K562 (cell line): ENCODE data around the gene CFD. TPM values are rescaled to one million over a fixed set of nuclear protein-coding genes. Genes with fewer than 3 reads are reported as not detected.

Experiments
- ATAC-seq: fragments of 200-7000 bp; cut with Tn5 transposase; 3 replicates; pipeline ENCODE4 v1.9.1; 2020; ENCODE audit warnings: moderate library complexity
- BruUV-seq: library from RNA; stranded (reverse); fragments of 400-500 nt; replicated peaks from 2 replicates; lab custom pipeline; 2021; lab: Mats Ljungman, UMichigan
- CTCF ChIA-PET: fragments of 300-600 bp; formaldehyde crosslinking; extraction: SDS; loops from one replicate; lab custom pipeline; 2021; ENCODE audit warnings: low intra/inter-chr PET ratio; lab: Yijun Ruan, JAX
- POLR2A ChIA-PET: fragments of 300-600, 350-650 bp; sonication (Branson Sonifier 250); formaldehyde crosslinking; extraction: SDS; loops from one replicate; lab custom pipeline; 2021; ENCODE audit warnings: antibody characterized with exemption, inconsistent platforms; lab: Yijun Ruan, JAX
- DNase-seq, 4 experiments: peaks; one replicate each; pipeline versions ENCODE4 v3.0.0 to v3.0.0-alpha.2; 2011 to 2018; ENCODE audit warnings: low spot score in 3 of 4, mixed read lengths in 3 of 4; ENCODE audit errors: extremely low read depth in 1 of 4
- FAIRE-seq: peaks from 2 replicates; lab custom pipeline; 2011; peaks lifted over from hg19 to GRCh38; lab: Jason Lieb, UNC
- H2AFZ ChIP-seq: 2 replicates; pipeline ENCODE4 v1.6.0; 2011; ENCODE audit warnings: low read depth, low read length, control low read depth, inconsistent platforms
- H3K27ac ChIP-seq: fragments of 200-600 bp; 3 replicates; pipeline ENCODE4 v1.8.0; 2011; ENCODE audit warnings: low read depth, mild to moderate bottlenecking, control low read depth, inconsistent platforms, low read length, moderate library complexity, mixed read lengths; ENCODE audit errors: extremely low read depth
- H3K27me3 ChIP-seq, 2 experiments: fragments of 300-600 bp in 1 of 2; 2 replicates in 1 of 2; 3 replicates in 1 of 2; pipeline versions ENCODE4 v1.6.0 to v1.8.0; 2011; ENCODE audit warnings: inconsistent platforms in 2 of 2, low read length in 2 of 2, mild to moderate bottlenecking in 1 of 2, mixed read lengths in 1 of 2, moderate library complexity in 1 of 2; ENCODE audit not compliant: control insufficient read depth in 2 of 2, insufficient read depth in 2 of 2
- H3K36me3 ChIP-seq: fragments of 300-600 bp; 3 replicates; pipeline ENCODE4 v1.8.0; 2011; ENCODE audit warnings: mild to moderate bottlenecking, low read length, inconsistent platforms; ENCODE audit not compliant: control insufficient read depth, insufficient read depth
- H3K4me1 ChIP-seq, 2 experiments: fragments of 200-600 bp in 1 of 2; replicated peaks in 1 of 2; 2 replicates in 1 of 2; 3 replicates in 1 of 2; pipeline versions ENCODE4 v1.5.1 to v1.8.0; 2011; ENCODE audit warnings: inconsistent platforms in 2 of 2, low read length in 2 of 2, mild to moderate bottlenecking in 1 of 2, mixed read lengths in 1 of 2, moderate library complexity in 1 of 2; ENCODE audit not compliant: control insufficient read depth in 2 of 2, insufficient read depth in 2 of 2
- H3K4me2 ChIP-seq: 2 replicates; pipeline ENCODE4 v1.6.1; 2011; ENCODE audit warnings: low read length, control low read depth, inconsistent platforms, mixed read lengths; ENCODE audit not compliant: insufficient read depth
- H3K4me3 ChIP-seq: fragments of 200-600 bp; sonication (generic), shearing (Covaris generic); 2 replicates; pipeline ENCODE4 v1.5.1; 2016; ENCODE audit warnings: control low read depth, inconsistent platforms
- H3K79me2 ChIP-seq: fragments of 200-600 bp; 3 replicates; pipeline ENCODE4 v1.8.0; 2011; ENCODE audit warnings: low read length, inconsistent platforms; ENCODE audit not compliant: control insufficient read depth, insufficient read depth
- H3K9ac ChIP-seq, 2 experiments: 2 replicates each; pipeline versions ENCODE4 v1.6.0 to v1.6.1; 2011; ENCODE audit warnings: low read depth in 2 of 2, low read length in 2 of 2, control low read depth in 1 of 2, inconsistent platforms in 1 of 2, mild to moderate bottlenecking in 1 of 2, mixed read lengths in 1 of 2; ENCODE audit not compliant: insufficient read depth in 1 of 2
- H3K9me1 ChIP-seq: one replicate; pipeline ENCODE4 v1.6.0; 2011; ENCODE audit warnings: inconsistent platforms, mild to moderate bottlenecking, low read length, moderate library complexity; ENCODE audit not compliant: control insufficient read depth, insufficient read depth
- H3K9me3 ChIP-seq: replicated peaks from 2 replicates; pipeline ENCODE4 v1.5.1; 2011; ENCODE audit warnings: low read depth, low read length, inconsistent platforms; ENCODE audit not compliant: control insufficient read depth, insufficient read depth
- H4K20me1 ChIP-seq: replicated peaks from 2 replicates; pipeline ENCODE4 v1.6.1; 2011; ENCODE audit warnings: low read length, inconsistent platforms, mixed read lengths; ENCODE audit not compliant: control insufficient read depth, insufficient read depth
- BCOR ChIP-seq: fragments of 450-650 bp; IDR thresholded peaks from 2 replicates; pipeline ENCODE4 v1.6.1; 2016
- CEBPZ ChIP-seq: fragments of 150-350 bp; IDR thresholded peaks from 2 replicates; pipeline ENCODE4 v1.6.1; 2014; ENCODE audit warnings: low read depth, mild to moderate bottlenecking, low read length, borderline replicate concordance
- DACH1 ChIP-seq: fragments of 450-650 bp; IDR thresholded peaks from 2 replicates; pipeline ENCODE4 v1.6.1; 2018; ENCODE audit not compliant: partially characterized antibody
- KLF16 ChIP-seq: IDR thresholded peaks from 2 replicates; pipeline ENCODE4 v1.6.1; 2016; ENCODE audit warnings: antibody characterized with exemption
- MBD1 ChIP-seq: fragments of 250-450 bp; sonication (Bioruptor Pico); IDR thresholded peaks from 2 replicates; pipeline ENCODE4 v1.8.0; 2022; ENCODE audit warnings: inconsistent platforms
- NCOA1 ChIP-seq: fragments of 450-650 bp; IDR thresholded peaks from 2 replicates; pipeline ENCODE4 v1.6.1; 2016; ENCODE audit warnings: low read depth
- ZBTB11 ChIP-seq, 3 experiments: fragments of 200-800 bp in 1 of 3; fragments of 250-450 bp in 1 of 3; fragments of 450-650 bp in 1 of 3; sonication (Bioruptor Pico) in 1 of 3; sonication (Bioruptor generic) in 1 of 3; formaldehyde crosslinking in 1 of 3; IDR thresholded peaks; 2 replicates each; pipeline versions ENCODE4 v1.6.1 to v1.8.0; 2016 to 2022; ENCODE audit warnings: mild to moderate bottlenecking in 2 of 3, missing genetic modification characterization in 2 of 3, missing compliant biosample characterization in 1 of 3, moderate library complexity in 1 of 3
- WGBS: fragments of 100-300 bp; shearing (Covaris generic); methylation state at CpG from one replicate; pipeline ENCODE4 v1.1.6; 2016; ENCODE audit warnings: low coverage, mixed read lengths; ENCODE audit not compliant: insufficient coverage; ENCODE audit errors: missing lambda C conversion rate; 5-methylcytosine and 5-hydroxymethylcytosine counted together
- in situ Hi-C: fragments of 300-500 bp; cut with MboI; formaldehyde crosslinking; loops from 4 replicates; pipeline ENCODE4 v1.15.0; 2018; ENCODE audit warnings: inconsistent platforms, mixed read lengths
- intact Hi-C: fragments of 100-400 bp; cut with micrococcal nuclease; formaldehyde crosslinking; loops from 2 replicates; pipeline ENCODE4 v1.14.2; 2022
- polyA plus RNA-seq, 8 experiments: library from polyadenylated mRNA; depleted of rRNA in 4 of 8; stranded (reverse) in 5 of 8; unstranded in 3 of 8; fragments of >200 nt; fragmentation: Nextera tagmentation in 2 of 8; fragmentation: Illumina TruSeq in 1 of 8; extraction: Ambion mirVana in 2 of 8; extraction: Trizol in 1 of 8; gene quantifications; 2 replicates each; pipeline versions ENCODE4 v1.2.1 to v1.2.3, GENCODE V29; 2011 to 2014; ENCODE audit warnings: inconsistent platforms in 1 of 8, missing spikeins in 1 of 8
- total RNA-seq, 7 experiments: library from RNA; depleted of rRNA in 6 of 7; stranded (reverse); fragments of >200 nt in 6 of 7; fragmentation: Illumina TruSeq in 2 of 7; extraction: Trizol in 2 of 7; gene quantifications; 2 replicates each; pipeline versions ENCODE4 v1.2.1 to v1.2.3, GENCODE V29; 2011 to 2021; ENCODE audit warnings: low replicate concordance in 1 of 7
- TF ChIP-seq, protein P1 (sequence below): fragments of 450-650 bp; IDR thresholded peaks from one replicate; pipeline ENCODE4 v1.6.1; 2018; ENCODE audit warnings: mild to moderate bottlenecking, moderate library complexity; ENCODE audit not compliant: partially characterized antibody
- TF ChIP-seq, protein P2 (sequence below): sonication (generic); formaldehyde crosslinking; IDR thresholded peaks from 2 replicates; pipeline ENCODE4 v1.8.1; 2023; ENCODE audit warnings: mild to moderate bottlenecking, missing genetic modification reagents

CFD gene
- total and polyA plus RNA-seq, 9 of the 15 experiments (the other 6 are each of a cell fraction or from before 2014, with no cell fraction given) = 0.52 to 59.4 (median 7.6) TPM

GRCh38 chr19:855142-855541, 4.3 kb upstream of the CFD start:
- FAIRE-seq (no peak), ATAC-seq (no peak), DNase-seq (no peak)
- Histone ChIP-seq H3K9me3 (no peaks in the 10 kb centered on the region), H3K4me2 (no peak overlapping the region), H3K9me1 (no peaks in the 10 kb centered on the region), H3K27me3 (no peaks in the 10 kb centered on the region), H4K20me1 (no peaks in the 10 kb centered on the region), H3K4me3 (no peak overlapping the region), H3K27ac (no peak overlapping the region), H3K4me1 (peaks cover 20 to 57% of the 10 kb centered on the region in 2 experiments; a peak in 4 of 5 replicates), H3K36me3 (no peaks in the 10 kb centered on the region), H3K79me2 (no peaks in the 10 kb centered on the region; the same call in 1 of the 3 replicates), H3K9ac (peak overlapping the region in 1 of 2 experiments; percentile 9; a peak in 1 of 4 replicates), H2AFZ (no peak overlapping the region)
- no TSS peak for BruUV-seq
- ChIA-PET CTCF (no interaction called here), POLR2A (no interaction called here)
- 70% methylated on average over 10 of the region's 12 CpGs for WGBS
- intact Hi-C loops = no loop called here
- in situ Hi-C loops = loop anchor here (5.0 kb wide), 1 partner anchor 88 kb away; no protein-coding TSS in a partner anchor
- TF ChIP-seq CEBPZ (no peak), BCOR (peak; percentile 55; the same call in 1 of the 2 replicates), KLF16 (no peak), NCOA1 (no peak), MBD1 (CRISPR knock-in tag) (no peak), ZBTB11 (CRISPR knock-in tag; IDR thresholded peaks at IDR 0.05) (no peak), DACH1 (no peak)
- TF ChIP-seq, protein P1, sequence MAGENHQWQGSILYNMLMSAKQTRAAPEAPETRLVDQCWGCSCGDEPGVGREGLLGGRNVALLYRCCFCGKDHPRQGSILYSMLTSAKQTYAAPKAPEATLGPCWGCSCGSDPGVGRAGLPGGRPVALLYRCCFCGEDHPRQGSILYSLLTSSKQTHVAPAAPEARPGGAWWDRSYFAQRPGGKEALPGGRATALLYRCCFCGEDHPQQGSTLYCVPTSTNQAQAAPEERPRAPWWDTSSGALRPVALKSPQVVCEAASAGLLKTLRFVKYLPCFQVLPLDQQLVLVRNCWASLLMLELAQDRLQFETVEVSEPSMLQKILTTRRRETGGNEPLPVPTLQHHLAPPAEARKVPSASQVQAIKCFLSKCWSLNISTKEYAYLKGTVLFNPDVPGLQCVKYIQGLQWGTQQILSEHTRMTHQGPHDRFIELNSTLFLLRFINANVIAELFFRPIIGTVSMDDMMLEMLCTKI = no peak
- TF ChIP-seq, protein P2, sequence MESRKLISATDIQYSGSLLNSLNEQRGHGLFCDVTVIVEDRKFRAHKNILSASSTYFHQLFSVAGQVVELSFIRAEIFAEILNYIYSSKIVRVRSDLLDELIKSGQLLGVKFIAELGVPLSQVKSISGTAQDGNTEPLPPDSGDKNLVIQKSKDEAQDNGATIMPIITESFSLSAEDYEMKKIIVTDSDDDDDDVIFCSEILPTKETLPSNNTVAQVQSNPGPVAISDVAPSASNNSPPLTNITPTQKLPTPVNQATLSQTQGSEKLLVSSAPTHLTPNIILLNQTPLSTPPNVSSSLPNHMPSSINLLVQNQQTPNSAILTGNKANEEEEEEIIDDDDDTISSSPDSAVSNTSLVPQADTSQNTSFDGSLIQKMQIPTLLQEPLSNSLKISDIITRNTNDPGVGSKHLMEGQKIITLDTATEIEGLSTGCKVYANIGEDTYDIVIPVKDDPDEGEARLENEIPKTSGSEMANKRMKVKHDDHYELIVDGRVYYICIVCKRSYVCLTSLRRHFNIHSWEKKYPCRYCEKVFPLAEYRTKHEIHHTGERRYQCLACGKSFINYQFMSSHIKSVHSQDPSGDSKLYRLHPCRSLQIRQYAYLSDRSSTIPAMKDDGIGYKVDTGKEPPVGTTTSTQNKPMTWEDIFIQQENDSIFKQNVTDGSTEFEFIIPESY (CRISPR knock-in tag) = 0 out of 2 replicates have a peak, but pooled peaks have one; percentile 40
